GM19455 (cell line): ENCODE results near the gene CATSPER3.

Source experiments
- ATAC-seq: cut with Tn5 transposase; IDR thresholded peaks from one replicate; pipeline ENCODE4 v1.9.1; 2021; ENCODE audit not compliant: unreplicated experiment

Gene CATSPER3

GRCh38 chr5:135009736-135010501 is 42.2 kb downstream of the CATSPER3 start:
- no peak for ATAC-seq

- no peak for ATAC-seq
Observed at GRCh38 chr5:135010502-135011354, 43.0 kb downstream of the CATSPER3 start.

GRCh38 chr5:135011355-135012032 is 43.8 kb downstream of the CATSPER3 start:
- ATAC-seq: no peak

- ATAC-seq: no peak
Observed at GRCh38 chr5:135012033-135012588, 44.4 kb downstream of the CATSPER3 start.

- ATAC-seq: no peak
Observed at GRCh38 chr5:135012951-135013391, 45.3 kb downstream of the CATSPER3 start.

- no peak for ATAC-seq
Observed at GRCh38 chr5:135013445-135013844, 45.7 kb downstream of the CATSPER3 start.

GRCh38 chr5:135013947-135014570 is 46.4 kb downstream of the CATSPER3 start:
- no peak for ATAC-seq

GRCh38 chr5:135015942-135016341 is 48.2 kb downstream of the CATSPER3 start:
- no peak for ATAC-seq

GRCh38 chr5:135016861-135017290 is 49.2 kb downstream of the CATSPER3 start:
- ATAC-seq: no peak

- no peak for ATAC-seq
Observed at GRCh38 chr5:135018457-135018856, 50.8 kb downstream of the CATSPER3 start.

GRCh38 chr5:135019314-135019713 is 51.6 kb downstream of the CATSPER3 start:
- ATAC-seq: no peak

GRCh38 chr5:135020111-135020895 is 52.6 kb downstream of the CATSPER3 start:
- ATAC-seq: no peak

GRCh38 chr5:135024956-135025729 is 57.4 kb downstream of the CATSPER3 start:
- ATAC-seq: no peak

- no peak for ATAC-seq
Observed at GRCh38 chr5:135025730-135026644, 58.3 kb downstream of the CATSPER3 start.

- ATAC-seq: no peak
Observed at GRCh38 chr5:135026645-135027265, 59.0 kb downstream of the CATSPER3 start.

- ATAC-seq: no peak
Observed at GRCh38 chr5:135027266-135027696, 59.6 kb downstream of the CATSPER3 start.
